HG03280 (cell line): ENCODE results near the gene SCP2.
A peak's percentile ranks its signal among the peaks of the same experiment; 100 is the strongest.

Experiments
- ATAC-seq: cut with Tn5 transposase; IDR thresholded peaks from one replicate; pipeline ENCODE4 v1.9.1; 2021; ENCODE audit warnings: mild to moderate bottlenecking, moderate library complexity; ENCODE audit not compliant: unreplicated experiment

The SCP2 gene, protein sequence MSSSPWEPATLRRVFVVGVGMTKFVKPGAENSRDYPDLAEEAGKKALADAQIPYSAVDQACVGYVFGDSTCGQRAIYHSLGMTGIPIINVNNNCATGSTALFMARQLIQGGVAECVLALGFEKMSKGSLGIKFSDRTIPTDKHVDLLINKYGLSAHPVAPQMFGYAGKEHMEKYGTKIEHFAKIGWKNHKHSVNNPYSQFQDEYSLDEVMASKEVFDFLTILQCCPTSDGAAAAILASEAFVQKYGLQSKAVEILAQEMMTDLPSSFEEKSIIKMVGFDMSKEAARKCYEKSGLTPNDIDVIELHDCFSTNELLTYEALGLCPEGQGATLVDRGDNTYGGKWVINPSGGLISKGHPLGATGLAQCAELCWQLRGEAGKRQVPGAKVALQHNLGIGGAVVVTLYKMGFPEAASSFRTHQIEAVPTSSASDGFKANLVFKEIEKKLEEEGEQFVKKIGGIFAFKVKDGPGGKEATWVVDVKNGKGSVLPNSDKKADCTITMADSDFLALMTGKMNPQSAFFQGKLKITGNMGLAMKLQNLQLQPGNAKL

DNA sequence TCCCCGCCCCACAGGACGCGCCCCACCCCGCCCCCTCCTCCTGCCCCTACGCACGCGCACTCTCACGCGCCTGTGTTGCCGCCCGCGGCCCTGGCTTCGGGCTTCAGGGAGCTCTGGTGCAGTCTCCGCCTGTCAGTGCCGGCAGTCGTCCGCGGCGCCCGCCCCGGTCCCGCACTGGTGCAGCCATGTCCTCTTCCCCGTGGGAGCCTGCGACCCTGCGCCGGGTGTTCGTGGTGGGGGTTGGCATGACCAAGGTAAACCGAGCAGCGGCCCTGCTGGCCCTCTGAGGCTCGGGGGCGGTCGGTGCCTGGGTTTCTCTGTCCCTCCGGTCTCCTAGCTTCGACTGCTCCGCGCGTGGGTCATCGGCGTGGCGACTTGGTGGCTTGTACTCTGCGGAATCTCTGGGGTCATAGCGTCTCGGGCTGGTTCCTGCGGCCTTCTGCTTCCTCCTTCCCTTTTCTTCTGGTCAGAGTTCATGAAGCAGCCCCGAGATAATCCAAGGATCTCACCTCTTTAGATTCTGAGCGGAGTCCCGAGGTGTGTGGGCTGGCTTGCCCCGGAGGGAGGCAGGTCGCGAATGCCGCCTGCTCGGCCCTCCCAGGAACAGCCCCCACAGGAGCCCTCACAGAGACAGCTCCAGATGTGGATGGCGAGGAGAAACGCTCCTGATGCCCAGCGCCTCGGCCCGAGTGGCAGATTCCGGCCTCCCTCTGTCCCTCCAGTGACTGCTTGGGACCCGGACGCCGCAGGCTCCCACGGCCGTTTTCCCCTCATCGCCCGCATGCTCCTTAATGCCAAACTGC is at the start of gene SCP2:
Gene SCP2 (plus strand): TSS at position 65 of the 803 bp plus-strand sequence. CDS start 121 bp downstream, at position 186.
- peak; percentile 71 for ATAC-seq

- no peak for ATAC-seq
Observed at GRCh38 chr1:52877554-52877953, 49.5 kb upstream of the SCP2 start.

- no peak for ATAC-seq
Observed at GRCh38 chr1:52880206-52880605, 46.9 kb upstream of the SCP2 start.

DNA sequence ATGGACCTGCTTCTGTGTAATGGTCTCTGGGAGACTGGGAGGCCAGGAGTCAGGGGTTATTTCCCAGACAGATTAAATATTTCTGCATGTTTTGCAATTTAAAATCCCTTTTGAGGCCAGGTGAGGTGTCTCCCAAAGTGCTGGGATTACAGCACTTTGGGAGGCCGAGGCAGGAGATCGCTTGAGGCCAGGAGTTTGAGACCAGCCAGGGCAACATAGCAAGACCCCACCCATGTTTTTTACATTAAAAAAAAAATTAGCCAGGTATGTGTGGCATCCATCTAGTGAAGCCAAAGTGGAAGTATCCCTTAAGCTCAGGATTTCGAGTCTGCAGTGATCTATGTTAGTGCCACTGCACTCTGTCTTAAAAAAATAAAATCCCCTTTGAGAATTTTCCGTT is 39.6 kb upstream of the SCP2 start:
- no peak for ATAC-seq

GRCh38 chr1:52892424-52893215 is 34.5 kb upstream of the SCP2 start:
- ATAC-seq: no peak

DNA sequence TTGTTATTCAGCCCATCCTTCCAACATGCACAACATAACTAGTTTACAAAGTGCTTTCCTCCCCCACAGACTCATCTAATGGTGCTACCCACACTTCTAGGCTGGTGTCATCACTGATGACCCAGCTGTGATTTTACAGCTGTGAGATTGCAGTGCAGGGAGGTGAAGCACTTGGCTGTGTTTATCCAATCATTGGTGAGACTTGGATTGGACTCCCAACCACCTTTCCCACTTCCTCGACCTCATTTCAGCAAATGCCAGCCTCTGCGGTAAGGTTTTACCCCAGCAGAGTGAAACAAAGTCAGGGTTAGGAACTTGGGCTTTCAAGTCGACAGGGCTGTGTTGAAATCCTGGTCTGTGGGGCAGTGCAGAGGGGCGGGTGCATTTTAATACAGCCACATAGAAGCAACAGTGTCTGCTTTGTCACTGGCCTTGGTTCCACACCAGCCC is 27.6 kb upstream of the SCP2 start:
- ATAC-seq: no peak

DNA sequence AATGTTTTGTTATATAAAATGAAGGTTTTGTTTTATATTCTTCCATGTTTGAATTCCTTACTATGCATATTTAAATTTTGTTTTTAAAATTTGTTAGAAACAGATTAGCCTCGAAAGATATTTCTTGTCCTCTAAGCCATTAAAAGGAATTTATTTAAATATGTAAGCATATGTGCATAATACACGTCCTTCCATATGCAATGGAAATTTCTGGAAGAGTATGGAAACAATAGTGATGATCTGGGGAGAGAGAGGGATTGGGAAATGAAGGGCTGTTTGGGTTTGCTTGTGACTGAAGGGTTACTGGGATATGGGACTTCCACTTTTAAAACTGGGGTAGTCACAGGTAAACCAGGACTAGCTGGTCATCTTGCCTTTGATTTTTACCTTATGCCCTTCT is 26.7 kb upstream of the SCP2 start:
- no peak for ATAC-seq

DNA sequence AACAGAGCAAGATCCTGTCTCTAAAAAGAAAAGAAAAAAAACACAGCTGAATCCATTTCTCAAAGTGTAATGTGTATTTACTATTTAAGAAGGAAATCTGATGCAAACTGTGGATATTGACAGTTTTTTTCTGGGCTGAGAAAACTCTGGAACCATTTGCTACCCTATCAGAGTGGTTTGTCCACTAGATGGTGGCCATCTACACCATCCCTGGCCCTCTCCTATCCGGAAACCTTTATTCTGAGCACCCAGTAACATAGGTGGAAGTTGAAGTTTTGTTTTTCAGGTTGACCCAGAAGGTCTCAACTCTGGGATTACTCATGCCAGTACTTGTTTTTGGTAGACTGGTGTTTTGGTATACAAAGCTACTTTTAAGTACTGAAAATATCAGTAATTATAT is 25.7 kb upstream of the SCP2 start:
- no peak for ATAC-seq

GRCh38 chr1:52904208-52904926 is 22.7 kb upstream of the SCP2 start:
- ATAC-seq: no peak

GRCh38 chr1:52904927-52905698 is 22.0 kb upstream of the SCP2 start:
- no peak for ATAC-seq

DNA sequence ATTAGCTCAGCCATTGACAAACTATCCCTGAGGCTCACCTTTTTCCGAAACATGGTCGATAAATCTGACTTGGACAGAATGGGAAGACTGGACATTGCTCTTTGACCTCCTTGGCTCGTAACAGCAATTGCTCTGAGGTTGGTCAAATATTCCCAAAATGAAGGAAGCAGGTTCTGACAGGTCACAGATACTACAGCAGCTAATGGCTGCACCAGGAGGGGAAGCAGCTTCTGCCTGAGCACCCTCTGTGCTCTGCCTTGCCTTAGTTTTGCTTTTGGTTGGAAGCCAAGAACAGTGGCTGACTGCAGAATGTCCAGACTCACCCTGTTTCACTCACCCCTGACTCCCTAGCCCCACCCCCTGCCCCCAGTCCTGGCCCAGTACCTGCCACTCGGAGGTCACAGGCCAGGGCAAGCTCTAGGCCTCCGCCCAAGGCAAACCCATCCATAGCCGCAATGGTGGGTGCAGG is 20.9 kb upstream of the SCP2 start:
- no peak for ATAC-seq

GRCh38 chr1:52907068-52907811 is 19.8 kb upstream of the SCP2 start:
- no peak for ATAC-seq

GRCh38 chr1:52907812-52908153 is 19.3 kb upstream of the SCP2 start:
- ATAC-seq: no peak

DNA sequence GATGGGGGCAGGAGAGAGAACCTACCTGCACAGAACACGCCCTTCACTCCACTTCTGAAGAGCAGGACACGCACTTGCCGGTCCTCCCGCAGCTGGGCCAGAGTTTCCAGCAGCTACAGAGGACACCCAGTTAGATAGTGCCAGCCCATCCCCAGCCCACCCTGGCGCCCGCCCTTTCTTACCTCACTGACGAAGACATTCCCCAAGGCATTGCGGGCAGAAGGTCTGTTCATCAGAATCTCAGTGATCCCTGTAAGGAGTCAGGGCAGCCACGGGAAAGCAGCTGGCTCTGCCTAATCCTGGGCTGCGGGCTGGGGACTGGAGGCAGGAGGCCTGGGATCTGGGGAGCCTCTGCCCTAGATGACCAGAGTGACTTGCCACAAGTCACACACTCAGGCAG is 15.5 kb upstream of the SCP2 start:
- no peak for ATAC-seq

GRCh38 chr1:52913014-52913413 is 14.1 kb upstream of the SCP2 start:
- no peak for ATAC-seq

DNA sequence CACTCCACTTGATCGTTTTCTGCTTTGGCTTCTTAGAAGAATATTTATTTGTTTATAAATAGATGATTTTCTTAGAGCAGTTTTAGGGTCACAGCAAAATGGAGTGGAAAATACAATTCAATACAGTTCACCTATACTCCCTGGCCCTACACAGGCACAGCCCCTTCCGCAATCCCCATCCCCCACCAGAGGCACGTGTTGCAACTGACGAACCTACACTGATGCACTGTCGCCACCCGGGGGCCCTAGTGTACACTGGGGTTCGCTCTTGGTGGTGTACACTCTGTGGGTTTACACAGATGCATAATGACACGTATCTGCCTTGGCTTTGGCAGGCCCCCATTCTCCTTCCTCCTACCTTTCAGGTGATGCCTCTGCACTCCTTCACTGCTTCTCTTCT is 13.5 kb upstream of the SCP2 start:
- no peak for ATAC-seq

DNA sequence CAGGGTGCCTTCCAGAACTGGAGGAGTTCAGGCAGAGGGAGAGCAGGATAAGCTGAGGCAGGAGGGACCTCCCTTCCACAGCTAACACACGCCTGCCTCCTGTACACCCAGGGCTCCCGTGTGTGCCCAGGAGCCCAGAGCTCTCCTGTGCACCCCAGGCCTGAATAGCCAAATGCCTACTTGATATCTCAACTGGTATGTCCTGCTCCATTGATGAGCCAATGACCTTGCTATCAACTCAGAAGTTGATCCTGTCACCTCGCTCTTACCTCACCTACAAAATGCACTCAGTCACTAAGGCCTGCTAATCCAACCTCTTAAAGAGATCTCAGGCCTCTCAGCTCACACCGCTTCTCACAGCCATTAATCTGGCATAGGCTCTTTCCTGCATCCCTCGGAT is 12.6 kb upstream of the SCP2 start:
- no peak for ATAC-seq

DNA sequence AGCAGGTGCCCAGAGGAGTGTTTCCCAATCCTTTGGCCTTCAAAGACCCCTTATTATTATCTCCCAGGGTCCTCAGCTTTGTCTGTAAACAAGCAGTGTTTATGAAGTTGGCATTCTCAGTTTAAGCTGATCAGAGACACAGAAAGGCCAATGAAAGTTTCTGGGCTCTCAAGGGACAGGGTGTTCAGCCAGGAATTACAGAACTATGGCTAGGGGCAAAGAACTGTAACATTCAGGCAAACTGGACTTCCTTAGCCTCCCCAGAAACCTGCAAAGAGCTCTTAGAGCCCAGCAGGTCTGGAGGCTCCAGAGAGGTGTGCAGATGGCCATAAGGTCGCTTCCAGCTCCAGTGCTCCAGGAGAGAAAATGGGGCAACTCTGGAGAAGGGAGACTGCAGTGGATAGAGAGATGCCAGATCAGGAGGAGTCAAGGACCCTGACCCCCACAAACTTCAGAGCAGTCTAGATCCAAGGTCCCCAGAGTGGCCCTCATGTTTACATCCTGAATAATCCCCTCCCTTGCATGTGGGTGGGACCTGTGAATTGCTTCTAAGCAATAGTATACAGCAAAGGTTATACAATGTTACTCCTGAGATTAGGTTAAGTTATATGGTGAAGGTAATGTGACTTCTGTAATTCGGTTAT is 11.7 kb upstream of the SCP2 start:
- no peak for ATAC-seq
